HG03469 (cell line): ENCODE data around the gene CRYBA2.

Source experiments
- ATAC-seq: cut with Tn5 transposase; IDR thresholded peaks from one replicate; pipeline ENCODE4 v1.9.1; 2021; ENCODE audit warnings: mild to moderate bottlenecking, moderate library complexity, moderate number of reproducible peaks; ENCODE audit not compliant: unreplicated experiment

The CRYBA2 gene

DNA sequence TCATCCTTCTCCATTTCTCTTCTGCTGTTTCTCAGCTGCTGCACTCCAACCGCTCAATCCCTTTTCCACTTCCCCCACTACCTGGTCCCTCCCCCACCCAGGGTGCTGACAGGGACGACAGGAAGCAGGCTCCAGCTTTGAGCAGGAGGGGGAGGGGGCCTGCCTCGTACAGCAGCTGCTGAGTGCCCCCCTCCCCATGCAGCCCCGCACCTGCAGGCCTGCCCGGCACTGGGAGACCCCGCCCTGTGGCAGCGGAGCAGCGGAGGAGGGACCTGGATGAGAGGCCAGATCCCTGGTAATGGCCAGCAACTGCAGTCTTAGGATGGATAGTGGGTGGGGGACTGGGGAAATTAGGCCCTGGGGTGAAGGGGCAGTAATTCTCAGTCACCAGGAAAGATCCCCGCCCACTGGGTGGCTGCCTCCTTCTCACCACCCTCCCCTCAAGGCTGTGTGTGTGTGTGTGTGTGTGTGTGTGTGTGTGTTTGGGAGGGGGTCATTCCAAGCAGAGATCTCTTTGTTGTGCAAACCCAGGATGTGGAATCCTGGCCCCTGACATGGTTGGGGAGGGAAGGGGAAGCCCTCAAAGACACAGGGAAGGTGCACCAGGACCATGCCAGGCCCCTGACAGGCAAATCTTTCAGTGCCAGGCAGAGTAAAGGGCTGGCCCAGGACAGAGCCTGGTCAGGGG is 6.8 kb upstream of the CRYBA2 start:
- no peak for ATAC-seq

DNA sequence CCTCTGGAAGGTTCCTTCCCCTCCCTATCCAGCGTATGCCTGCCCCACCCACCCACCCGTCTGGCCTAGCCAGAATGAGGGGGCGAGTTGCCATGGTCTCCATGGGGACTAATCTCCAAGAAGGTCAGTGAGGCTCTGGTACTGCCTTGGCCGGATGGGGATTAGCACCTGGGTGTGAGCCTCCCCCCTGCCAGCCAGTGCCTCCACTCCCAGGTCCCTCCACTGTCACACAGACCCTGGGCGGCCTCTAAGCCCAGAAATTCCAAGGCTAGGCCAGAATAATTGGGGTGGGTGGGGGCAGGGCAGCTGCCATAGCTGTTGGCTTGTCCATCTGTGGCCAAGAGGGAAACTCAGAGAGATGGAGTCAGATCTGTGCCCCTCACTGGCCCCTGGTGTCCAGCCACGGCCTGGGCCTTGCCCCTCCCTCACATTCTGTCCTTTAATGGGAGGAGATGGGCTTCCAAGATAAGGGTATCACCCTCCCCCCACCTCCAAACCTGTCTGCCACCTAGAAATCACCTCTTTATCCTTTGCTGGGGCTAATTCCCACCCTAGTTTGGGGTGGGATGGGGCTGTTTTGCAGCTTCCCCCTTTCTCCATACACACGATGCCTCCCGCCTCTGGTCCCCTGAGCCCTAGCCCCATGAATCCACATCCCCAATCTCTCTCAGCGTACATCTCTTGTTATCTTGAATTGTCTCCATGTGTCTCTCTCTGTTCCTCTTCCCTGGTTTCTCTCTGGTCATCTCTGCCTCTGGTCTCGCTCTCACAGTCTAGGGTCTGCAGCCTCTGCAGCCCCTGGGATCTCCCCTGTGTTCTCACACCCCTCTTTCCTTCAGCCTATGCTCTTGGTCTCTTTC is 6.0 kb upstream of the CRYBA2 start:
- ATAC-seq = no peak

DNA sequence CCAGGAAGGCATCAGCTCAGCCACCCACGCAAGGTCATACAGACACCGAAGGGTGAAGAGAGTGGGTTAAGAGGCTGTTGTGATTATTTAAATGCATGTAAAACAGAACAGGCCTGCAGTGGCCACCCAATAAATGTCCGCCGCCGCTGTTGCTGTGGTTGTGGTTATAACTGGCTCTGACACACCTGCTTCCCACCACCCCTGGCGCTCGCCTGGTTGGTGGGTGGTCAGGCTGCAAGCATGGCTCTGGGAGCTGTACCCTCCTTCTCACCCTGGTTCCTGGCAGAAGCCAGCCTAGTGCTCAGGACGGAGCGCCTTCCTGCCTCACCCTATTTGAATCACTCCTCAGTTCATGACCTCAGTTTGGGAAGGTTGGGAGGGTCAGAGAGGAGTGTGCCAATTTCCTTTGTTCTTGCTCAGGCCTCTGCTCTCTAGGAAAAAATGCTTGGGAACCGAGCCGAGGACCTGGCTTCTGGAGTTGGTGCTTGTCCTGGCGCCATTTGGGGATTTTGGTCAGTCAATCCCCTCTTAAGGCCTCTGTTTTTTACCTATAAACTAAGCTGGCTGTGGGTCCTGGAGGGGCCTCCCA is 5.3 kb upstream of the CRYBA2 start:
- no peak for ATAC-seq

DNA sequence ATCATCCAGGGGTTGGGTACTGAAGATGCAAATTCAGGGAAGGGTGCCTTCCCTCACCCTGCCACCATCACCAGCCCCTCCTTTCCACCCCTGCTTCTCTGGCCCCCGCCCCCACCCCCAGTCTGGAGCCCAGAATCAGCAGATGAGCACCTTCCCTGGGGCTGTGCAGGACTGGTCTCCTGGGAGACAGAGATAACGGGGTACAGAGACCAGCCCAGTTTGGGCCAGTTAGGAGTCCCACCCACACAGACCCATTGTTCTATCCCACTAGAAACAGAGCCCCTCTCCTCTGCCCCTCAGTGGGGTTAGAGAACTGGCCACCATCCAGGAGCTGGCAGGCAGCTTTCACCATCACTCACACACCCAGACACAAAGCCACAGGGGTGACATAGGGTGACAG is 4.5 kb upstream of the CRYBA2 start:
- no peak for ATAC-seq

DNA sequence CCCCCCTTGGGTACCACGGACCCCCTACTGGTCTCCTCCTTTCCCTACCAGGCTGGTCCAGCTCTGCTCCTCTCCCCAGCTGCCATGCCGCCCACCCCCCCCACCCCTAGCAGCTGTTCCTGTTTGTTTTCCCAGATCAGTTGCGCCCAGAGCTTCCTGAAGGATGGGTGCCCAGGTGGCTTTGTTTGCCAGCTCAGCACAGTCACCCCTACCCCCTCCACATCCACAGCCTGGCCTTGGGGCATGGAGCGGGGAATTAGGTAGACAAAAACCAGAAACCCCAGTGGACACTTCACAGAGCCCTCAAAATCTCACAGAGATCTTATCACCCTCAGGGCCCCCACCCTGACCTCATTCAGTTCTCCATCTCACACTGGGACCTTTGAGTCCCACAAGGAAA is 3.7 kb upstream of the CRYBA2 start:
- no peak for ATAC-seq

DNA sequence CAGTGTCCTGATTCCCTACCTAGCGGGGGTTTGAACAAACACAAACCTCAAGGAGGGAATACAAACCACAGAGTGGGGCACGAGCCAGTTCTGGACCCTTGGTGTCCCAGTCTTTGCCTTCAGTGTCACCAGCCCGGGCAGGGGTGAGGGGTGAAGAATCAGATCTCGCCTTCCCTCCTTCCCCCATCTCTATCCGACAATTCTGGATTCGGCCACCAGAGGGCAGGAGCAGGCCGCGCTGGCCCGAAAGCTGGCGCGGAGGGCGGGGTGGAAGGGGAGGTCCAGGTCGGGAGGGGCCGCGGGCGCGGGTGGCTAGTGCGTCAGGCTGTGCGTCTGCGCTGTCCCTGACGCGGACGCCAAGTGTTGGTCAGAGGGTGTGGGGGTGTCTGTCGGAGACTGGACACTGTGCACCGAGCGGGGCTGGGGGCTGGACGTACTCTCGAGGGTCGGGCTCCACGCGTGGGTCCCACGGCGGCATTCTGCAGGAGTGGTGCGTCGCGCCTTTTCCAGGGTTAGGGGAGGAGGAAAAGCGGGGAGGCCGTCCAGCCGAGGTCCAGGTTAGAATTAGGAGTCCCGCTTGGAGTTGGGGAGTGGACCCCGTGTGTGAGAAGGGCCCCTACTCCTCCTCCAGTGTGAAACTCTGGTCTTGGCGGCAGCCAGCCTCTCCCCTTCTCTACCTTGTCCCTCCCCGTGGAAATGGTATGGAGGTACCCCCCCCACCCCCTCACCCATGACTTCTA is 2.9 kb upstream of the CRYBA2 start:
- no peak for ATAC-seq

DNA sequence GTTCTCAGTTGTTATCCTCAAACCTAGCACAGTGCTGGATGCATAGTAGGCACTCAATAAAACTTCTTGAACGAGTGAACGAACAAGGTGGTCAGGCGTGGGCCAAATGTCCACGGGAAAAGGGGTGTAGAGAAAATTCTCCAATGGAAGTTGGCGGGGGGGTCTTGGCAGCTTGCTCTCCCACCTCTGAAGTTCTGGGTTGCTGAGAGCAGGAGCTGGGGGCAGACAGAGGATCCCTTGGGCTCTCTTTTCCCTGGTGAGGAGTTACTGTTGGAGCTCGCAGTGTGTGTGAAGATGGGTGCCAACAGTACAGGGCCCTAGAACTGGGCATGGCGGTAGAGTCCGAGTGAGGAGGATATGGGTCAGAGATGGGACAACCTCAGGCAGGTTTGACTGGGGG is 2.3 kb upstream of the CRYBA2 start:
- ATAC-seq = no peak

DNA sequence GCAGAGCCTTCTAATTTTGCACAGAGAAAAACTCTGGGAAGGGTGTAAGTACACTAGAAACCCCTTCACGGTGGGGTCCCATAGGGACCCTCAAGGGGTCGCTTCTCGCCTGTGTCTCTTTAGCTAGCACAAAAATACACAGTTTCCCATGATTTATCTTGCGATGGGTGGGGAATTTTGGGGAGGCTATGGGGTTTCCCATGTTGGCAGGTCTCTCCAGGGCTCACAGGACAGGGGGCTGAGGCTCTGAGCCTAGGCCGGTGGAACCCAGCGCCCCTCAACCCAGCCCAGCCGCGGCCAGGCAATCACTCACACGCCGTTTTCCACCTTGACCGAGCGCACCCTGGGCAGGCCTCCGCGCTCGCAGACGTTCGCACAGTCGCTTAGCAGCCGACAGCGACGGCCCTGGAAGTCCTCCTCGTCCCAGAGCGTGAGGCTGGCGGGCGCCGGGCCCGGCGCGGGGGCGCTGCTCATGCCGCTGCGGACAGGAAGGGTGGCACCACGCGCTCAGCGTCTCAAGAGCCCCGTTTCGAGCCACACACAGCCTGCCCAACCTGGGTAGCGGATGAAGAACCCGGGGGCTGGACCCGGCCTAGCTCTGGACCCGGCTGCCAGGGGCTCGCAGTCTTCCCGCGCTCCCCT is 398 bp downstream of the CRYBA2 start:
- no peak for ATAC-seq

DNA sequence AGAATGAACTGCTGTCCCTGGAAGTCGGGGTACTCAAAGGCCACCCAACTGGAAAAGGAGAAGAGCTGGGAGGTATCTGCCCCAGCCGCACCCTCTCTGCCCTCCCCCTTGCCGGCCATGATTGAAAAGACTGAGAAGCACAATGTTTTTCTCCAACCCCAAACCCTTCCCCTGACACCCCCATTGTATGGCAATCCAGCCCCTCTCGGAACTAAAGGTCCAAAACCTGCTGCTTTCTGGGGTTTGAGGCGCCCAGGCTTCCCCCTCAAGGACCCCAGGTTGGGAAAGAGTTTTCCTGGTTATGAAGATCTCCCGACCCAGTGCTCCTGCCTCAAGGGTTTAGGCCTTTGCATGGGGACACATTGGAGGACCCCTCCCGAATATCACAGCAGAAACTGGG is 1.0 kb downstream of the CRYBA2 start:
- no peak for ATAC-seq

DNA sequence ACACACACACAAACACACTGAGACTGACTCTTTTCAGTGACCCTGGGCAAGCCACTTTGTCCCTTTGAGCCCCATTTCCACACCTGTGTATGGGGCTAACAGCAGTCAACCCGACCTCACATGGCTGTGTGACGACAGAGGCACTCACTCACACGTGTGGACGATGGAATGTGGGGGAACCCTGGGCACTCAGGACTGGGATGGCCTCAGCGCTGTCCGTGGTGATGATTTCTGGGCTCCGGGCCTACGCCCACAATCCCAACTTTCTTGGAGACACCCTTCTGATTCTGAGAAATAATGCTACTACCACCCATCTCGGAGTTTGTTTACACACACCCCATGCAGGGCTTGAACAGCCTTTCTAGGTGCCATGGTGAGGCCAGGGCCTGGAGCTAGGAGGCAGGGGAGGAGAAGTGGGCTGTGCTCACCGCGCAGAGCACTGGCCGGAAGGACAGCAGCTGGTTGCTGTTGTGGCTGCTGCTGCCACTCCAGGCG is 1.5 kb downstream of the CRYBA2 start:
- no peak for ATAC-seq

DNA sequence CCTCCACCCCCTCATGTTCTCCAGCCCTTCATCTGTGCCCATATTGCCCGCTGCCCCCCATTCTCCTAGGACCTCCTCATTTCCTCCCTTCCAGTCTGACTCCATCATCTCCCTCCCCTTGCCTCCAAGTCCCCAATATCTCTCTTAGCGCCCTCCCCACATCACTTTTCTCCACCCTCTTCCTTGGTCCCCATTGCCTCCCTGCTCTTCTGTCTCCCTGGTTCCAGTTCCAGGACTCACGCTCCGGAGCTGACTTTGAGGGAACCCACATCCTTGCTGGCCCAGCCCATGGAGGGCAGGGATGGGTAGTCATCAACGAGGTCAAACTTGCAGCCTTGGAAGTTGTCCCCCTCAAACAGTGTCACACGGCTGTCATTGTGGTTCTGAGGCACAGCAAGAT is 2.6 kb downstream of the CRYBA2 start:
- no peak for ATAC-seq

DNA sequence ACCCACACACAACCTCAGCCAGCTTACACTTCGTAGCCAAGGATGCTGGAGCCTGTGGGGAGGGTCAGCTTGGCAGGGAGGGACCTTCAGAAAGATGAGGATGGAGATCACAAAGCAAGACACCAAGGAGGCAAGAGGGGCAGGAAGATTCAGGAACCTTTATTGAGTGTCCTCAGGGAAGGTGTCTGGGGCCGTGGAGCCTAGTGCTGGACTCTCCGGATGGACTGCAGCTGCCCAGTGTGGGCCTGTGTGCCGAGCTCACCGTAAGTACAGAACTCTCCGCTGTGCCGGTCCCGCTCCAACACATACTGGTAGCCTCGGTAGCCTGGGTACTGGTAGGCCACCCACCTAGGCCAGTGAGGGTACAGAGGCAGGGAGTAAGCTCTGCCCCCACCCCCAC is 3.2 kb downstream of the CRYBA2 start:
- no peak for ATAC-seq

DNA sequence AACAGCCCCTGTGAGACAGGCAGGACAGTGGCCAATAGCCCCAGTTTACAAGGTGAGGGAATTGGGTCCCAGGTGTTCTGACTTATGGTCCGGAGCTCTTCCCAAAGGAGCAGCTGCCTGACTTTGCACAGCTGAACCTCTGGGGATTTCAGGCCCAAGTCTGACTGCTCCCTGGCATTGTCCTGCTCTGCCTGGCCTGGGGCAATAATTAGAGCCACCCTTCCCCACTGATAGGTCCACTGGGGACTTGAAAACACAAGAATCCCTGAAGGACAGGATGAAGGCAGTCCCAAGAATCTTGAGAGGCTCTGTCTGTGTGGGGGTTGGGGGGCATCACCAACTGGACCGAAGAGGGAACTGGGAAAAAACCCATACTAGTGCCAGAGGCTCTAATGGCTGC is 4.6 kb downstream of the CRYBA2 start:
- ATAC-seq = no peak

DNA sequence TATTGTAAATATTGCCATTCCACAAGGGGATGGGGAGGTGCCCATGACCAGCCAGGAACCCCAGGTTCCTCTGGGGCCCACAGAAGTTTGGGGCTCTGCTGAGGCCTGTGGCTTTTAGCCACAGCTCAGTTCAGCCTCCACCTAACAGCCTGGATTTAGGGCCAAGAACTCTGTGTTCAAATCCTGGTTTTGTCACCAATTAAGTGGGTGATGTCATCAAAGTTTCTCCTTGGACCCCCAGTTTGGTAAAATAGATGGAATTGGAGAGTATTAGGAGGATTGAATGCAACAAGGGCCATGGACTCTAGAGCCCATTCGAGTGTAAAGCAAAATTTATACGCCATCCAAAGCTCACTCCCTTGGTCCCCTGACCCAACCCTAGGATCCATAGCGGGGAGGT is 5.1 kb downstream of the CRYBA2 start:
- no peak for ATAC-seq

DNA sequence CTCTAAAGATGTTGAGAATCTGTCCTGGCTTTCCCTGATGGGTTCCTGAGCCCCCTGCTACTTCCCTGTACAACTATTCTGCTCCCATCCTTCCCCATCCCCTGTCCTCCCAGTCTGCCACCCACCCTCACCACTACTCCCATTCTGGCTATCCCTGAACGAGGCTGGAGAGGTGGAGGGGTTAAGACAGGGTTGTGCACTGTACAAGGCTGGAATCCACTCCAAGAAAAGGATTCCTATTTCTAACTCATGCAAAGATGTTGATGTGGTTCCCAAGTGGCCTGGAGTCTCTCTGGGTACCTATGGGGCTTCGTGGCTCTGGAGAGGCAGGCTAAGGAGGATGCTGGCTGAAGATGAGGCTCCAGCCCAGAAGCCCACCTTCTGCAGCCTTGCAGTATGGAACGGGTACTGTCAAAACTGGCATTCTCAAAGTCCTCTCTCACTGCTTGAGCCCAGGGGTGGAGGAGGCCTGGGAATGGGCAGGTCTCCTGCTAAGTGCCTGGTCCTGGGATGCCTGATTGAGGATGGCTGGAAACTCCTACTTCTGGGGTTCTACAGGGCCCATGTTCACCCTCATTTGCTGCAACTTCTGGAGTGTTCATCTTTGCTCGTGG is 7.0 kb downstream of the CRYBA2 start:
- no peak for ATAC-seq

DNA sequence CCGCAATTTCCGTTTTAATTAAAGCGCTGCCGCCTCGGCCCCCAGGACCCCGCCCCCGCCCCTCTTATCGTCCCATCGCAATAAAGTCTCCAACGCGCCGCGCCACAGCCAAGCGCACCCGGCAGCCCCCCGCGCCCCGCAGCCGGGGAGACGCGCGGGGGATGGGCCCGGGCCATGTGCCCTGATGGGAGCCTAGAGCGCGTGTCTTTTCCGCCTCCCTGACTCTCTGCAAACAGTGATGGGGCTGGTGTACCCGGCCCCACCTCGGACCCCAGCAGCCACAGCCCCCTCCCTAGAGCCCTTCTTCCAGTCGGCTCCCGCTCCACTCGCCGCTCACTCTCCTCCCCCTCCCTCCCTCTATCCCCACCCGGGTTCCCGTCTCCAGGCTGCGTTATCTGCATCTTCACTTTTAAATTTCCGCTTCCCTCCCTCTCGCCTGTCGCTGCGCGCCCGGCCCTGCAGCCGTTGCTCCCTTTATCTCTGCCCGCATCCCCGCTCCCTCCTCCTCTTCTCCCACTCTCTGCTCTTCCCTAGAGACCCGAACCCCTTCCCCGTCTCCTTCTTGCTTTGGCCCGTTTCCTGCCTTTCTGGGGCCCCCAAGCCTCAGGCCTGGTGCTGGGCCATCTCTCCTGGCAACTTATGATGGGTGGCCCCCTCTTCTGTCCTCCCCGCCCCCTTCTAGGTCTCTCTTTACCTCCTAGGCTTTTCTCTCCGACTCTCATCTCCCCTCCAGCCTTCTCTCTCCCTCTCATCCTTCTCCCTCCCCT is 7.7 kb downstream of the CRYBA2 start:
- no peak for ATAC-seq

DNA sequence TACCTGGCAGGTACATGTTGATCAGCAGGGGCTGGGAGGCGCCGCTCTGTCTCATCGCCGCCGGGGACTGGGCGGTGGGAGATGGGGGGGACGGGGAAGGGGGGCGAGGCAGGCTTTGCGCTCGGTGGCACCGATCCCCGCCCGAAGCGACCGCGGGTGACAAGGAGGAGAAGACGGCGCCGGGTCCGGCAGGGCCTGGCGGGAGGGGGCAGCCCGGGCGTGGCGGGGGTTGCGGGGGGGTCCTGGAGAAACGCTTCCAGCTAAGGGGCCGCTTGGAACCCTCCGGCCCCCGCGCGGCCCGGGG is 8.2 kb downstream of the CRYBA2 start, which contains the start of gene FEV:
FEV (minus strand) TSS at position 164 of the 304 bp plus-strand sequence; CDS start at position 55, 109 bp downstream.
- ATAC-seq = no peak

DNA sequence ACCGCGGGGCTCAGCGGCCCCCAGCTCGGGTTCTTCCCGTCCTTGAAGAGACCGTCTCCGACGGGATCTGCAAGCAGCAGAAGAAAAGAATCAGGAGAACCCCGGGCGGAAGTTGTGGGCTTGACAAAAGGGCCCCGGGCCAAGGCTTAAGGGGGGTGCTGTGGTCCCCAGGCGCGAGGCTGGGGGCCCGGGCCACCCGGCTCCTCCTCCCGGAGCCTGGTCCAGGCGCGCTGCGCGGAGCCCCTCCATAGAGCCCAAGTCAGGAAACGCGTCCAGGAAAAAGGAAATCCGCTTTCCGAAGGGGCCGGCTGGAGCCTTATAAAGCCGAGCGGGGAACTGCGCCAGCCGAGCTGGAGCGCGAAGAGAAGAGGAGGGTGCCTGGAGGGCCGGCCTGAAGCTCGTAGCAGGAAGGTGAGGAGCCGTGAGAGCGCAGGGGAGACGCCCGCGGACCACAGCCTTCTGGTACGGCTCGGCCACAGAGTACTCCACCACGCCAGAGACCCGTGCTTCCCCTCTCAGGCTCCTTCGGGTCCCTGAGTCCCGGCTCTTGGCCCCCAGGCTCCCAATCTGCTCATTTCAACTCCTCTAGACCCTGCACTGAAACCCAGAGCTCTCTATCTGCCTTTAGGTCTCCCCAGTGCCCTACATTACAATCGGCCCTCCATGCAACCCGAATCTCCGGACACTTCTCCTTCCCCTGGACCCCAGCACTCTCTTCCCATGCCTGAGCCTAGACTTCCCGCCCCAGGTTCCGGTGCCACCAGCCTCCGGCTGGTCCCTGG is 8.8 kb downstream of the CRYBA2 start:
- no peak for ATAC-seq

DNA sequence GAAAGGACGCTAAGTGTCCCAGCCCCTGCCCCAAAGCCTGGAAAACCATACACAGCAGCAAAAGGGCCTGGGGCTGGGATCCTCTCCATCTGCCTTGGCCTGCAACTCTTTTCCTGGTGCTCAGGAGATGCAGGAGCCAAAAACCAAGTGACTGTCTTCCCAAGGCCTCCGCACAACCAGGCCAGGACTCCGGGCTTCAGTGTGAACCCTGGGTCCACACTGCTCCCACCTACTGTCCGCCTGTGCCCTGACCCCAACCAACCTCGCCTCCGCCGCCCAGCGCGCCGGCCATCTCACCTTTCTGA is 9.3 kb downstream of the CRYBA2 start:
- ATAC-seq = no peak
